Large intestine (tissue), 3 donors: ENCODE data around the gene SEPTIN10. TPM values are rescaled to one million over a fixed set of nuclear protein-coding genes. Genes with fewer than 3 reads are reported as not detected.
"Not testable (repeated sequence)": the region's sequence is repeated elsewhere in the genome, so short reads cannot be mapped to it uniquely, and the experiment has no call there.

Experiments
- DNase-seq, 2 donors: peaks; one replicate each; pipeline versions ENCODE4 v3.0.0 to v3.0.0-alpha.2; 2013
- H3K27ac ChIP-seq: one replicate; pipeline ENCODE4 v1.5.1; 2013; ENCODE audit warnings: low read length
- H3K27me3 ChIP-seq: 2 replicates; pipeline ENCODE4 v1.6.1; 2013; ENCODE audit warnings: low read length; ENCODE audit not compliant: control insufficient read depth, insufficient read depth
- H3K36me3 ChIP-seq: 2 replicates; pipeline ENCODE4 v1.6.1; 2013; ENCODE audit warnings: low read length; ENCODE audit not compliant: control insufficient read depth, insufficient read depth
- H3K4me1 ChIP-seq: one replicate; pipeline ENCODE4 v1.6.1; 2013; ENCODE audit warnings: low read length; ENCODE audit not compliant: control insufficient read depth, insufficient read depth
- H3K4me3 ChIP-seq: one replicate; pipeline ENCODE4 v1.5.1; 2013; ENCODE audit warnings: low read length
- H3K9me3 ChIP-seq: one replicate; pipeline ENCODE4 v1.6.1; 2013; ENCODE audit warnings: mild to moderate bottlenecking, low read depth, low read length, moderate library complexity; ENCODE audit not compliant: control insufficient read depth
- WGBS: methylation state at CpG from one replicate; pipeline ENCODE4 v1.1.5; 2013; ENCODE audit warnings: low lambda C conversion rate; ENCODE audit not compliant: insufficient coverage; 5-methylcytosine and 5-hydroxymethylcytosine counted together
- polyA plus RNA-seq: library from polyadenylated mRNA; unstranded; fragments of 120-200 nt; gene quantifications from one replicate; pipeline ENCODE4 v1.2.1, GENCODE V29; 2013

The SEPTIN10 gene
- polyA plus RNA-seq, 1 donor = 67.4 TPM

- 100% methylated on average over 1 of the region's 10 CpGs for WGBS
- no peaks in the 10 kb centered on the region for H3K9me3 ChIP-seq
- H3K27me3 ChIP-seq = no peaks in the 10 kb centered on the region
- no peak overlapping the region for H3K27ac ChIP-seq
- peaks cover 8% of the 10 kb centered on the region for H3K36me3 ChIP-seq
- H3K4me3 ChIP-seq = no peak overlapping the region
- peak; percentile 34 to 52 for DNase-seq
- no peaks in the 10 kb centered on the region for H3K4me1 ChIP-seq
Measured at GRCh38 chr2:109545828-109546713, 67.7 kb downstream of the SEPTIN10 start.

- Histone ChIP-seq H3K4me1 (no peaks in the 10 kb centered on the region), H3K4me3 (no peak overlapping the region), H3K27me3 (no peaks in the 10 kb centered on the region), H3K36me3 (peaks cover 8% of the 10 kb centered on the region), H3K27ac (no peak overlapping the region), H3K9me3 (no peaks in the 10 kb centered on the region)
- no peak for DNase-seq
- WGBS = 80% methylated on average over 1 of the region's 6 CpGs
Measured at GRCh38 chr2:109542384-109542783, 71.4 kb downstream of the SEPTIN10 start.

- H3K27ac ChIP-seq = no peak overlapping the region
- peaks cover 4% of the 10 kb centered on the region for H3K36me3 ChIP-seq
- H3K4me1 ChIP-seq = peaks cover 6% of the 10 kb centered on the region
- H3K27me3 ChIP-seq = no peaks in the 10 kb centered on the region
- no peak overlapping the region for H3K4me3 ChIP-seq
- no peaks in the 10 kb centered on the region for H3K9me3 ChIP-seq
- WGBS = no CpG with 5 or more reads among the region's 8 CpGs
- DNase-seq = no peak
Measured at GRCh38 chr2:109538546-109538945, 75.2 kb downstream of the SEPTIN10 start.

- Histone ChIP-seq H3K9me3 (no peaks in the 10 kb centered on the region), H3K36me3 (peaks cover 4% of the 10 kb centered on the region), H3K4me3 (no peak overlapping the region), H3K27me3 (no peaks in the 10 kb centered on the region), H3K27ac (no peak overlapping the region), H3K4me1 (peaks cover 6% of the 10 kb centered on the region)
- DNase-seq = peak in 1 of 2 donors; percentile 63
- no CpG with 5 or more reads among the region's 10 CpGs for WGBS
Measured at GRCh38 chr2:109537565-109538222, 76.1 kb downstream of the SEPTIN10 start.

GRCh38 chr2:109536556-109536955 lies 77.2 kb downstream of the SEPTIN10 start:
- not testable (repeated sequence) for H3K4me1 ChIP-seq, H3K4me3 ChIP-seq, H3K27me3 ChIP-seq, H3K36me3 ChIP-seq, H3K27ac ChIP-seq, DNase-seq, H3K9me3 ChIP-seq
- no CpG with 5 or more reads among the region's 3 CpGs for WGBS

GRCh38 chr2:109535217-109535946 lies 78.4 kb downstream of the SEPTIN10 start:
- Histone ChIP-seq H3K27ac (no peak overlapping the region), H3K9me3 (no peaks in the 10 kb centered on the region), H3K36me3 (no peaks in the 10 kb centered on the region), H3K4me1 (peaks cover 6% of the 10 kb centered on the region), H3K4me3 (no peak overlapping the region), H3K27me3 (peaks cover 5% of the 10 kb centered on the region)
- 75% methylated on average over 2 of the region's 6 CpGs for whole genome bisulfite sequencing
- DNase-seq = peak; percentile 58 to 72

GRCh38 chr2:109533823-109534222 lies 79.9 kb downstream of the SEPTIN10 start:
- Histone ChIP-seq H3K4me3 (no peak overlapping the region), H3K36me3 (no peaks in the 10 kb centered on the region), H3K9me3 (no peaks in the 10 kb centered on the region), H3K4me1 (peaks cover 6% of the 10 kb centered on the region), H3K27me3 (peaks cover 5% of the 10 kb centered on the region), H3K27ac (no peak overlapping the region)
- DNase-seq = no peak
- WGBS = no CpG with 5 or more reads among the region's 7 CpGs

GRCh38 chr2:109532728-109533076 lies 81.1 kb downstream of the SEPTIN10 start:
- H3K27me3 ChIP-seq = peaks cover 5% of the 10 kb centered on the region
- WGBS = no CpG with 5 or more reads among the region's 5 CpGs
- DNase-seq = no peak

GRCh38 chr2:109531896-109532727 lies 81.7 kb downstream of the SEPTIN10 start:
- no peak overlapping the region for H3K27ac ChIP-seq
- H3K4me3 ChIP-seq = no peak overlapping the region
- peaks cover 5% of the 10 kb centered on the region for H3K27me3 ChIP-seq
- H3K9me3 ChIP-seq = no peaks in the 10 kb centered on the region
- DNase-seq = no peak
- 60% methylated on average over 1 of the region's 10 CpGs for WGBS
- H3K36me3 ChIP-seq = no peaks in the 10 kb centered on the region
- H3K4me1 ChIP-seq = peaks cover 6% of the 10 kb centered on the region

More at GRCh38 chr2:109532728-109533076, 81.1 kb downstream of the SEPTIN10 start:
- H3K4me1 ChIP-seq = peaks cover 6% of the 10 kb centered on the region
- no peaks in the 10 kb centered on the region for H3K9me3 ChIP-seq
- H3K4me3 ChIP-seq = no peak overlapping the region
- H3K27ac ChIP-seq = no peak overlapping the region
- no peaks in the 10 kb centered on the region for H3K36me3 ChIP-seq
